H9 (cell line): ENCODE measurements around the gene ACAD10. TPM values are rescaled to one million over a fixed set of nuclear protein-coding genes. Genes with fewer than 3 reads are reported as not detected.

ENCODE experiments used
- DNase-seq: peaks from one replicate; pipeline ENCODE4 v3.0.0-alpha.2; 2017
- H2AFZ ChIP-seq: one replicate; pipeline ENCODE4 v1.6.1; 2013; ENCODE audit warnings: mild to moderate bottlenecking, low read length, control low read depth, moderate library complexity
- H2AK5ac ChIP-seq: 2 replicates; pipeline ENCODE4 v1.6.1; 2013; ENCODE audit warnings: low read length, control low read depth, mixed read lengths; ENCODE audit not compliant: insufficient read length
- H2BK120ac ChIP-seq: one replicate; pipeline ENCODE4 v1.6.1; 2013; ENCODE audit warnings: low read depth, mild to moderate bottlenecking, low read length, control low read depth, inconsistent platforms; ENCODE audit not compliant: poor library complexity, severe bottlenecking
- H2BK12ac ChIP-seq: 2 replicates; pipeline ENCODE4 v1.6.1; 2013; ENCODE audit warnings: low read length, control low read depth, mixed read lengths, low read depth; ENCODE audit not compliant: insufficient read length
- H2BK15ac ChIP-seq: 2 replicates; pipeline ENCODE4 v1.6.1; 2013; ENCODE audit warnings: low read depth, low read length, control low read depth
- H2BK20ac ChIP-seq: one replicate; pipeline ENCODE4 v1.6.1; 2013; ENCODE audit warnings: low read depth, mild to moderate bottlenecking, low read length, control low read depth, inconsistent platforms; ENCODE audit not compliant: poor library complexity, severe bottlenecking
- H2BK5ac ChIP-seq: 2 replicates; pipeline ENCODE4 v1.6.1; 2013; ENCODE audit warnings: low read length, control low read depth, mixed read lengths; ENCODE audit not compliant: insufficient read length
- H3K14ac ChIP-seq: 2 replicates; pipeline ENCODE4 v1.6.1; 2013; ENCODE audit warnings: low read length, control low read depth; ENCODE audit not compliant: insufficient read depth
- H3K18ac ChIP-seq: 2 replicates; pipeline ENCODE4 v1.6.1; 2013; ENCODE audit warnings: low read depth, mild to moderate bottlenecking, mixed read lengths, low read length, control low read depth; ENCODE audit not compliant: insufficient read length
- H3K23ac ChIP-seq: 2 replicates; pipeline ENCODE4 v1.6.1; 2013; ENCODE audit warnings: low read length, control low read depth, mixed read lengths, low read depth; ENCODE audit not compliant: insufficient read length
- H3K23me2 ChIP-seq: 2 replicates; pipeline ENCODE4 v1.6.1; 2013; ENCODE audit warnings: low read depth, mild to moderate bottlenecking, mixed read lengths, low read length, control low read depth; ENCODE audit not compliant: insufficient read length, poor library complexity, severe bottlenecking
- H3K27ac ChIP-seq: 2 replicates; pipeline ENCODE4 v1.5.1; 2013; ENCODE audit warnings: low read length, control low read depth, mixed read lengths, low read depth; ENCODE audit not compliant: insufficient read length
- H3K27me3 ChIP-seq: 2 replicates; pipeline ENCODE4 v1.6.1; 2013; ENCODE audit warnings: low read length, control low read depth, inconsistent platforms; ENCODE audit not compliant: insufficient read depth
- H3K4ac ChIP-seq: 2 replicates; pipeline ENCODE4 v1.6.1; 2013; ENCODE audit warnings: low read depth, mild to moderate bottlenecking, control low read depth, inconsistent platforms, low read length, moderate library complexity
- H3K4me1 ChIP-seq: 2 replicates; pipeline ENCODE4 v1.6.1; 2013; ENCODE audit warnings: low read length, control low read depth, inconsistent platforms; ENCODE audit not compliant: insufficient read depth
- H3K4me2 ChIP-seq: 2 replicates; pipeline ENCODE4 v1.6.1; 2013; ENCODE audit warnings: low read length, control low read depth, mixed read lengths; ENCODE audit not compliant: insufficient read length, insufficient read depth
- H3K56ac ChIP-seq: 2 replicates; pipeline ENCODE4 v1.6.1; 2013; ENCODE audit warnings: low read depth, mild to moderate bottlenecking, mixed read lengths, low read length, control low read depth; ENCODE audit not compliant: insufficient read length
- H3K79me1 ChIP-seq: 2 replicates; pipeline ENCODE4 v1.6.1; 2013; ENCODE audit warnings: low read depth, mild to moderate bottlenecking, moderate library complexity, low read length, control low read depth, inconsistent platforms; ENCODE audit not compliant: insufficient read depth, poor library complexity, severe bottlenecking
- H3K79me2 ChIP-seq: 2 replicates; pipeline ENCODE4 v1.6.1; 2013; ENCODE audit warnings: low read length, control low read depth, inconsistent platforms; ENCODE audit not compliant: insufficient read depth
- H3K9ac ChIP-seq: 2 replicates; pipeline ENCODE4 v1.6.1; 2013; ENCODE audit warnings: low read length, control low read depth, mixed read lengths; ENCODE audit not compliant: insufficient read length; ENCODE audit errors: extremely low read depth
- H3K9me3 ChIP-seq: one replicate; pipeline ENCODE4 v1.6.1; 2013; ENCODE audit warnings: low read depth, low read length, inconsistent platforms; ENCODE audit not compliant: control insufficient read depth
- H3T11ph ChIP-seq: one replicate; pipeline ENCODE4 v1.6.1; 2013; ENCODE audit warnings: mild to moderate bottlenecking, low read length, control low read depth, inconsistent platforms
- H4K20me1 ChIP-seq: one replicate; pipeline ENCODE4 v1.6.1; 2013; ENCODE audit not compliant: control insufficient read depth, insufficient read length, insufficient read depth
- H4K5ac ChIP-seq: 2 replicates; pipeline ENCODE4 v1.6.1; 2013; ENCODE audit warnings: low read depth, mild to moderate bottlenecking, mixed read lengths, low read length, control low read depth; ENCODE audit not compliant: insufficient read length
- H4K8ac ChIP-seq: replicated peaks from 2 replicates; pipeline ENCODE4 v1.6.1; 2013; ENCODE audit warnings: low read length, control low read depth, mixed read lengths, low read depth; ENCODE audit not compliant: insufficient read length
- H4K91ac ChIP-seq: 2 replicates; pipeline ENCODE4 v1.6.1; 2013; ENCODE audit warnings: low read depth, mild to moderate bottlenecking, moderate library complexity, mixed read lengths, low read length, control low read depth; ENCODE audit not compliant: insufficient read length
- H3K27ac Mint-ChIP-seq, 3 experiments: 2 replicates in 2 of 3; 3 replicates in 1 of 3; pipeline ENCODE4 v1.8.0; 2020 to 2021; ENCODE audit warnings: mixed read lengths in 3 of 3, mild to moderate bottlenecking in 1 of 3, moderate library complexity in 1 of 3
- H3K27me3 Mint-ChIP-seq: 2 replicates; pipeline ENCODE4 v1.8.0; 2021; ENCODE audit warnings: low read depth, mild to moderate bottlenecking, moderate library complexity, mixed read lengths
- H3K36me3 Mint-ChIP-seq, 3 experiments: 2 replicates in 2 of 3; 3 replicates in 1 of 3; pipeline ENCODE4 v1.8.0; 2020 to 2021; ENCODE audit warnings: low read depth in 3 of 3, mixed read lengths in 3 of 3; ENCODE audit not compliant: insufficient read depth in 1 of 3
- H3K4me1 Mint-ChIP-seq, 2 experiments: 2 replicates each; pipeline ENCODE4 v1.8.0; 2020; ENCODE audit warnings: mixed read lengths in 2 of 2
- H3K4me3 Mint-ChIP-seq, 2 experiments: 2 replicates in 1 of 2; 3 replicates in 1 of 2; pipeline ENCODE4 v1.8.0; 2020 to 2021; ENCODE audit warnings: mild to moderate bottlenecking in 2 of 2, mixed read lengths in 2 of 2, moderate library complexity in 1 of 2
- H3K9me3 Mint-ChIP-seq, 2 experiments: 2 replicates in 1 of 2; 3 replicates in 1 of 2; pipeline ENCODE4 v1.8.0; 2020; ENCODE audit warnings: mild to moderate bottlenecking in 2 of 2, mixed read lengths in 2 of 2, moderate library complexity in 1 of 2
- CTCF ChIP-seq: fragments of 200-600 bp; sonication (generic); conservative IDR thresholded peaks from 3 replicates; pipeline ENCODE4 v1.8.0; 2021; ENCODE audit warnings: antibody characterized with exemption, mild to moderate bottlenecking
- WGBS: extraction: QIAGEN DNeasy Blood & Tissue Kit; methylation state at CpG from one replicate; pipeline ENCODE4 v1.1.7; 2013; ENCODE audit warnings: missing lambda C conversion rate, low lambda C conversion rate, mixed read lengths; ENCODE audit not compliant: insufficient read length; ENCODE audit errors: extremely low coverage; 5-methylcytosine and 5-hydroxymethylcytosine counted together
- total RNA-seq: library from RNA; stranded (reverse); gene quantifications from 2 replicates; pipeline ENCODE4 v1.2.1, GENCODE V29; 2021

ACAD10 gene
- total RNA-seq, 1 experiment from 2014 or later, result 25.7 TPM

GRCh38 chr12:111799758-111800157, 113.9 kb downstream of the ACAD10 start:
- Histone ChIP-seq H2BK15ac (no peak overlapping the region), H2AFZ (no peak overlapping the region), H2BK20ac (no peak overlapping the region), H3K79me2 (no peaks in the 10 kb centered on the region), H4K5ac (no peak overlapping the region), H2BK12ac (no peak overlapping the region), H3K4ac (no peak overlapping the region), H3K18ac (no peak overlapping the region), H2AK5ac (no peak overlapping the region), H4K91ac (no peak overlapping the region), H2BK120ac (no peak overlapping the region), H2BK5ac (no peak overlapping the region), H3K9me3 (no peaks in the 10 kb centered on the region), H3K23me2 (no peaks in the 10 kb centered on the region), H4K20me1 (no peaks in the 10 kb centered on the region), H3K4me2 (no peak overlapping the region), H4K8ac (no peak overlapping the region), H3T11ph (no peak overlapping the region), H3K79me1 (no peaks in the 10 kb centered on the region), H3K14ac (no peak overlapping the region), H3K4me1 (no peaks in the 10 kb centered on the region), H3K27me3 (no peaks in the 10 kb centered on the region), H3K23ac (no peak overlapping the region), H3K56ac (no peak overlapping the region), H3K9ac (no peak overlapping the region), H3K27ac (no peak overlapping the region)
- H3K36me3 Mint-ChIP-seq, result peaks cover 18 to 33% (median 30%) of the 10 kb centered on the region in 3 experiments
- no peak for DNase-seq
- WGBS, result no CpG with 5 or more reads among the region's 9 CpGs
- H3K27me3 Mint-ChIP-seq, result no peaks in the 10 kb centered on the region
- H3K4me1 Mint-ChIP-seq, result no peaks in the 10 kb centered on the region
- H3K9me3 Mint-ChIP-seq, result no peaks in the 10 kb centered on the region
- peak overlapping the region in 1 of 3 experiments; percentile 70; a peak in 1 of 7 replicates for H3K27ac Mint-ChIP-seq
- no peak overlapping the region for H3K4me3 Mint-ChIP-seq
- TF ChIP-seq CTCF, result no peak
